HEK293 (cell line): ENCODE data around the gene SP2.

Source experiments
- GLIS1 ChIP-seq: fragments of 450-650 bp; formaldehyde crosslinking; IDR thresholded peaks from 2 replicates; pipeline ENCODE4 v1.5.1; 2016; ENCODE audit warnings: missing biosample characterization, missing genetic modification characterization
- OVOL3 ChIP-seq: fragments of 450-650 bp; formaldehyde crosslinking; IDR thresholded peaks from 2 replicates; pipeline ENCODE4 v1.5.1; 2016; ENCODE audit warnings: missing biosample characterization, missing genetic modification characterization
- SP7 ChIP-seq: fragments of 450-650 bp; formaldehyde crosslinking; IDR thresholded peaks from 2 replicates; pipeline ENCODE4 v1.5.1; 2016; ENCODE audit warnings: missing biosample characterization, missing genetic modification characterization
- WT1 ChIP-seq: fragments of 450-650 bp; formaldehyde crosslinking; IDR thresholded peaks from 2 replicates; pipeline ENCODE4 v1.5.1; 2016; ENCODE audit warnings: missing biosample characterization, missing genetic modification characterization
- ZEB2 ChIP-seq: fragments of 450-650 bp; formaldehyde crosslinking; IDR thresholded peaks from 2 replicates; pipeline ENCODE4 v1.5.1; 2016; ENCODE audit warnings: missing biosample characterization, missing genetic modification characterization
- ZIC2 ChIP-seq: fragments of 450-650 bp; formaldehyde crosslinking; IDR thresholded peaks from 2 replicates; pipeline ENCODE4 v1.5.1; 2016; ENCODE audit warnings: missing biosample characterization, missing genetic modification characterization
- ZNF148 ChIP-seq: fragments of 450-650 bp; formaldehyde crosslinking; IDR thresholded peaks from 2 replicates; pipeline ENCODE4 v1.5.0; 2017; ENCODE audit warnings: missing biosample characterization, missing genetic modification characterization, borderline replicate concordance
- ZNF214 ChIP-seq: fragments of 450-650 bp; formaldehyde crosslinking; IDR thresholded peaks from 2 replicates; pipeline ENCODE4 v1.5.1; 2017; ENCODE audit warnings: missing biosample characterization, mild to moderate bottlenecking, missing genetic modification characterization, borderline replicate concordance
- ZNF223 ChIP-seq: fragments of 450-650 bp; formaldehyde crosslinking; IDR thresholded peaks from 2 replicates; pipeline ENCODE4 v1.5.1; 2016; ENCODE audit warnings: missing biosample characterization, missing genetic modification characterization
- ZNF239 ChIP-seq: fragments of 450-650 bp; formaldehyde crosslinking; IDR thresholded peaks from 2 replicates; pipeline ENCODE4 v1.5.1; 2016; ENCODE audit warnings: missing biosample characterization, missing genetic modification characterization
- ZNF292 ChIP-seq: fragments of 450-650 bp; formaldehyde crosslinking; IDR thresholded peaks from 2 replicates; pipeline ENCODE4 v1.5.1; 2016; ENCODE audit warnings: low read depth, missing biosample characterization, missing genetic modification characterization, borderline replicate concordance
- ZNF341 ChIP-seq: fragments of 450-650 bp; formaldehyde crosslinking; IDR thresholded peaks from 2 replicates; pipeline ENCODE4; 2016; ENCODE audit warnings: low read depth, missing biosample characterization, missing genetic modification characterization
- ZNF394 ChIP-seq: fragments of 450-650 bp; formaldehyde crosslinking; IDR thresholded peaks from 2 replicates; pipeline ENCODE4 v1.5.1; 2016; ENCODE audit warnings: missing biosample characterization, missing genetic modification characterization, mild to moderate bottlenecking, moderate library complexity, borderline replicate concordance
- ZNF561 ChIP-seq: fragments of 450-650 bp; IDR thresholded peaks from 2 replicates; pipeline ENCODE4 v1.5.1; 2018; ENCODE audit warnings: missing biosample characterization, missing genetic modification characterization, borderline replicate concordance
- ZNF830 ChIP-seq: fragments of 450-650 bp; IDR thresholded peaks from 2 replicates; pipeline ENCODE4 v1.5.0; 2018; ENCODE audit warnings: missing biosample characterization, missing genetic modification characterization, low read depth, mild to moderate bottlenecking, moderate library complexity
- ZSCAN30 ChIP-seq: fragments of 450-650 bp; IDR thresholded peaks from 2 replicates; pipeline ENCODE4 v1.5.1; 2018; ENCODE audit warnings: missing biosample characterization, mild to moderate bottlenecking, missing genetic modification characterization, moderate library complexity
- ZSCAN5A ChIP-seq: fragments of 450-650 bp; formaldehyde crosslinking; IDR thresholded peaks from 2 replicates; pipeline ENCODE4 v1.5.1; 2016; ENCODE audit warnings: missing biosample characterization, missing genetic modification characterization
- TF ChIP-seq, protein P1 (sequence below): fragments of 450-650 bp; formaldehyde crosslinking; IDR thresholded peaks from 2 replicates; pipeline ENCODE4 v1.5.1; 2016; ENCODE audit warnings: missing biosample characterization, missing genetic modification characterization
- TF ChIP-seq, protein P2 (sequence below): fragments of 450-650 bp; formaldehyde crosslinking; IDR thresholded peaks from 2 replicates; pipeline ENCODE4 v1.5.1; 2016; ENCODE audit warnings: missing biosample characterization, missing genetic modification characterization
- TF ChIP-seq, protein P3 (sequence below): fragments of 450-650 bp; formaldehyde crosslinking; IDR thresholded peaks from 2 replicates; pipeline ENCODE4 v1.5.1; 2017; ENCODE audit warnings: missing biosample characterization, missing genetic modification characterization
- TF ChIP-seq, protein P4 (sequence below): fragments of 450-650 bp; formaldehyde crosslinking; IDR thresholded peaks from 2 replicates; pipeline ENCODE4 v1.5.1; 2016; ENCODE audit warnings: missing biosample characterization, missing genetic modification characterization
- TF ChIP-seq, protein P5 (sequence below): fragments of 450-650 bp; formaldehyde crosslinking; IDR thresholded peaks from 2 replicates; pipeline ENCODE4 v1.5.1; 2016; ENCODE audit warnings: missing biosample characterization, missing genetic modification characterization
- TF ChIP-seq, protein P6 (sequence below): fragments of 450-650 bp; IDR thresholded peaks from 2 replicates; pipeline ENCODE4 v1.5.1; 2018; ENCODE audit warnings: missing biosample characterization, missing genetic modification characterization

SP2 gene

GRCh38 chr17:47895856-47896671 lies at the start of gene SP2 (continued):
- peak; percentile 80 for TF ChIP-seq GLIS1 (tag by site-specific recombination)
- TF ChIP-seq, protein P1, sequence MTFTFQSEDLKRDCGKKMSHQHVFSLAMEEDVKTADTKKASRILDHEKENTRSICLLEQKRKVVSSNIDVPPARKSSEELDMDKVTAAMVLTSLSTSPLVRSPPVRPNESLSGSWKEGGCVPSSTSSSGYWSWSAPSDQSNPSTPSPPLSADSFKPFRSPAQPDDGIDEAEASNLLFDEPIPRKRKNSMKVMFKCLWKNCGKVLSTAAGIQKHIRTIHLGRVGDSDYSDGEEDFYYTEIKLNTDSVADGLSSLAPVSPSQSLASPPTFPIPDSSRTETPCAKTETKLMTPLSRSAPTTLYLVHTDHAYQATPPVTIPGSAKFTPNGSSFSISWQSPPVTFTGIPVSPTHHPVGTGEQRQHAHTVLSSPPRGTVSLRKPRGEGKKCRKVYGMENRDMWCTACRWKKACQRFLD (tag by site-specific recombination), result no peak
- TF ChIP-seq WT1 (tag by site-specific recombination), result peak; percentile 6; the same call in 1 of the 2 replicates
- TF ChIP-seq ZNF223 (tag by site-specific recombination), result no peak
- TF ChIP-seq ZNF394 (tag by site-specific recombination), result no peak
- TF ChIP-seq OVOL3 (tag by site-specific recombination), result no peak
- no peak for TF ChIP-seq ZNF239 (tag by site-specific recombination)
- TF ChIP-seq, protein P2, sequence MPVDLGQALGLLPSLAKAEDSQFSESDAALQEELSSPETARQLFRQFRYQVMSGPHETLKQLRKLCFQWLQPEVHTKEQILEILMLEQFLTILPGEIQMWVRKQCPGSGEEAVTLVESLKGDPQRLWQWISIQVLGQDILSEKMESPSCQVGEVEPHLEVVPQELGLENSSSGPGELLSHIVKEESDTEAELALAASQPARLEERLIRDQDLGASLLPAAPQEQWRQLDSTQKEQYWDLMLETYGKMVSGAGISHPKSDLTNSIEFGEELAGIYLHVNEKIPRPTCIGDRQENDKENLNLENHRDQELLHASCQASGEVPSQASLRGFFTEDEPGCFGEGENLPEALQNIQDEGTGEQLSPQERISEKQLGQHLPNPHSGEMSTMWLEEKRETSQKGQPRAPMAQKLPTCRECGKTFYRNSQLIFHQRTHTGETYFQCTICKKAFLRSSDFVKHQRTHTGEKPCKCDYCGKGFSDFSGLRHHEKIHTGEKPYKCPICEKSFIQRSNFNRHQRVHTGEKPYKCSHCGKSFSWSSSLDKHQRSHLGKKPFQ, result no peak
- TF ChIP-seq, protein P3, sequence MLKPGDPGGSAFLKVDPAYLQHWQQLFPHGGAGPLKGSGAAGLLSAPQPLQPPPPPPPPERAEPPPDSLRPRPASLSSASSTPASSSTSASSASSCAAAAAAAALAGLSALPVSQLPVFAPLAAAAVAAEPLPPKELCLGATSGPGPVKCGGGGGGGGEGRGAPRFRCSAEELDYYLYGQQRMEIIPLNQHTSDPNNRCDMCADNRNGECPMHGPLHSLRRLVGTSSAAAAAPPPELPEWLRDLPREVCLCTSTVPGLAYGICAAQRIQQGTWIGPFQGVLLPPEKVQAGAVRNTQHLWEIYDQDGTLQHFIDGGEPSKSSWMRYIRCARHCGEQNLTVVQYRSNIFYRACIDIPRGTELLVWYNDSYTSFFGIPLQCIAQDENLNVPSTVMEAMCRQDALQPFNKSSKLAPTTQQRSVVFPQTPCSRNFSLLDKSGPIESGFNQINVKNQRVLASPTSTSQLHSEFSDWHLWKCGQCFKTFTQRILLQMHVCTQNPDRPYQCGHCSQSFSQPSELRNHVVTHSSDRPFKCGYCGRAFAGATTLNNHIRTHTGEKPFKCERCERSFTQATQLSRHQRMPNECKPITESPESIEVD (tag by site-specific recombination), result no peak
- TF ChIP-seq ZSCAN5A (tag by site-specific recombination), result no peak
- no peak for TF ChIP-seq ZNF830
- TF ChIP-seq ZNF214, result no peak
- peak; percentile 93; the same call in 1 of the 2 replicates for TF ChIP-seq ZEB2
- TF ChIP-seq ZNF292, result no peak
- 0 out of 2 replicates have a peak, but pooled peaks have one; percentile 59 for TF ChIP-seq ZSCAN30 (tag by site-specific recombination)
- no peak for TF ChIP-seq ZNF561 (tag by site-specific recombination)
- no peak; the same call in 1 of the 2 replicates for TF ChIP-seq ZNF341 (tag by site-specific recombination)
- peak; percentile 50 for TF ChIP-seq ZIC2 (tag by site-specific recombination)
- no peak for TF ChIP-seq ZNF148
- peak; percentile 21 for TF ChIP-seq SP7 (tag by site-specific recombination)
- TF ChIP-seq, protein P4, sequence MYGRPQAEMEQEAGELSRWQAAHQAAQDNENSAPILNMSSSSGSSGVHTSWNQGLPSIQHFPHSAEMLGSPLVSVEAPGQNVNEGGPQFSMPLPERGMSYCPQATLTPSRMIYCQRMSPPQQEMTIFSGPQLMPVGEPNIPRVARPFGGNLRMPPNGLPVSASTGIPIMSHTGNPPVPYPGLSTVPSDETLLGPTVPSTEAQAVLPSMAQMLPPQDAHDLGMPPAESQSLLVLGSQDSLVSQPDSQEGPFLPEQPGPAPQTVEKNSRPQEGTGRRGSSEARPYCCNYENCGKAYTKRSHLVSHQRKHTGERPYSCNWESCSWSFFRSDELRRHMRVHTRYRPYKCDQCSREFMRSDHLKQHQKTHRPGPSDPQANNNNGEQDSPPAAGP (tag by site-specific recombination), result peak; percentile 58; the same call in 1 of the 2 replicates
- TF ChIP-seq, protein P5, sequence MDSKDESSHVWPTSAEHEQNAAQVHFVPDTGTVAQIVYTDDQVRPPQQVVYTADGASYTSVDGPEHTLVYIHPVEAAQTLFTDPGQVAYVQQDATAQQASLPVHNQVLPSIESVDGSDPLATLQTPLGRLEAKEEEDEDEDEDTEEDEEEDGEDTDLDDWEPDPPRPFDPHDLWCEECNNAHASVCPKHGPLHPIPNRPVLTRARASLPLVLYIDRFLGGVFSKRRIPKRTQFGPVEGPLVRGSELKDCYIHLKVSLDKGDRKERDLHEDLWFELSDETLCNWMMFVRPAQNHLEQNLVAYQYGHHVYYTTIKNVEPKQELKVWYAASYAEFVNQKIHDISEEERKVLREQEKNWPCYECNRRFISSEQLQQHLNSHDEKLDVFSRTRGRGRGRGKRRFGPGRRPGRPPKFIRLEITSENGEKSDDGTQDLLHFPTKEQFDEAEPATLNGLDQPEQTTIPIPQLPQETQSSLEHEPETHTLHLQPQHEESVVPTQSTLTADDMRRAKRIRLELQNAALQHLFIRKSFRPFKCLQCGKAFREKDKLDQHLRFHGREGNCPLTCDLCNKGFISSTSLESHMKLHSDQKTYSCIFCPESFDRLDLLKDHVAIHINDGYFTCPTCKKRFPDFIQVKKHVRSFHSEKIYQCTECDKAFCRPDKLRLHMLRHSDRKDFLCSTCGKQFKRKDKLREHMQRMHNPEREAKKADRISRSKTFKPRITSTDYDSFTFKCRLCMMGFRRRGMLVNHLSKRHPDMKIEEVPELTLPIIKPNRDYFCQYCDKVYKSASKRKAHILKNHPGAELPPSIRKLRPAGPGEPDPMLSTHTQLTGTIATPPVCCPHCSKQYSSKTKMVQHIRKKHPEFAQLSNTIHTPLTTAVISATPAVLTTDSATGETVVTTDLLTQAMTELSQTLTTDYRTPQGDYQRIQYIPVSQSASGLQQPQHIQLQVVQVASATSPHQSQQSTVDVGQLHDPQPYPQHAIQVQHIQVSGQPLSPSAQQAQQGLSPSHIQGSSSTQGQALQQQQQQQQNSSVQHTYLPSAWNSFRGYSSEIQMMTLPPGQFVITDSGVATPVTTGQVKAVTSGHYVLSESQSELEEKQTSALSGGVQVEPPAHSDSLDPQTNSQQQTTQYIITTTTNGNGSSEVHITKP (tag by site-specific recombination), result peak; percentile 8; the same call in 1 of the 2 replicates
- TF ChIP-seq, protein P6, sequence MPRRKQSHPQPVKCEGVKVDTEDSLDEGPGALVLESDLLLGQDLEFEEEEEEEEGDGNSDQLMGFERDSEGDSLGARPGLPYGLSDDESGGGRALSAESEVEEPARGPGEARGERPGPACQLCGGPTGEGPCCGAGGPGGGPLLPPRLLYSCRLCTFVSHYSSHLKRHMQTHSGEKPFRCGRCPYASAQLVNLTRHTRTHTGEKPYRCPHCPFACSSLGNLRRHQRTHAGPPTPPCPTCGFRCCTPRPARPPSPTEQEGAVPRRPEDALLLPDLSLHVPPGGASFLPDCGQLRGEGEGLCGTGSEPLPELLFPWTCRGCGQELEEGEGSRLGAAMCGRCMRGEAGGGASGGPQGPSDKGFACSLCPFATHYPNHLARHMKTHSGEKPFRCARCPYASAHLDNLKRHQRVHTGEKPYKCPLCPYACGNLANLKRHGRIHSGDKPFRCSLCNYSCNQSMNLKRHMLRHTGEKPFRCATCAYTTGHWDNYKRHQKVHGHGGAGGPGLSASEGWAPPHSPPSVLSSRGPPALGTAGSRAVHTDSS (tag by site-specific recombination), result no peak
